ENCODE data around the gene TMEM175. TPM values are rescaled to one million over a fixed set of nuclear protein-coding genes. Genes with fewer than 3 reads are reported as not detected.

TMEM175 gene
- total RNA-seq, 1 donor from 2014 or later, result 11.4 TPM

DNA sequence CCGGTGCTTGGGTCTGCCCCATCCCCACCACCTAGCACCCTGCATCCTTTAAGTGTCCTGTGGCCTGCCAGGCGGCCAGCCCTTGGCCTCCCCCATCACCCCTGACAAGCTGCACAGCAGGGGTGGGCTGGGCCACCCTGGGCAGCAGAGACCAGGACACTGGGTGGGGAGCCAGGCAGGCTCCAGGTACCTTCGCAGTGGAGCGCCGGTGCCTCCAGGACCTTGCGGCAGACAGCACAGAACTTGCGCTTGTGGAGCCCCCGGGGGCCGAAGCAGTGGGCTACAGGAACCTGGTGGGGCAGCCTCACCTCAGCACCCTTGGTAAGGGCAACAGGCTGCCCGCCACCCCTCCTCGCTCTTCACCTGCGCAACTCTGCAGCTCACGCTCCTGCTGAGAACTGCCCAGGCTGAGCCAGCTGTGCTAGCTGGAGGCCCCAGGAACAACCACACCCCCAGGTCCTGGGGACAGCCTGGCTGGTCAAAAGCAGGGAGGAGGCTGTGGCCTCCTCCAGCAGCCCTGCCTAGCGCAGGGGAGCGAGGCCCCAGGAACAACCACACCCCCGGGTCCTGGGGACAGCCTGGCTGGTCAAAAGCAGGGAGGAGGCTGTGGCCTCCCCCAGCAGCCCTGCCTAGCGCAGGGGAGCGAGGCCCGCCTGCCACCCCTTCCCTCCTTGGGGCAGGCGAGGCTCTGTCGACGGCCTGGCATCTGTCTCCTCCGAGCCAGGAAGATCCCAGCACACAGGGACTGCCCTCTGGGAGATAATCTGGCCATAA, 36.5 kb downstream of the TMEM175 start:
- TF ChIP-seq, protein P1, sequence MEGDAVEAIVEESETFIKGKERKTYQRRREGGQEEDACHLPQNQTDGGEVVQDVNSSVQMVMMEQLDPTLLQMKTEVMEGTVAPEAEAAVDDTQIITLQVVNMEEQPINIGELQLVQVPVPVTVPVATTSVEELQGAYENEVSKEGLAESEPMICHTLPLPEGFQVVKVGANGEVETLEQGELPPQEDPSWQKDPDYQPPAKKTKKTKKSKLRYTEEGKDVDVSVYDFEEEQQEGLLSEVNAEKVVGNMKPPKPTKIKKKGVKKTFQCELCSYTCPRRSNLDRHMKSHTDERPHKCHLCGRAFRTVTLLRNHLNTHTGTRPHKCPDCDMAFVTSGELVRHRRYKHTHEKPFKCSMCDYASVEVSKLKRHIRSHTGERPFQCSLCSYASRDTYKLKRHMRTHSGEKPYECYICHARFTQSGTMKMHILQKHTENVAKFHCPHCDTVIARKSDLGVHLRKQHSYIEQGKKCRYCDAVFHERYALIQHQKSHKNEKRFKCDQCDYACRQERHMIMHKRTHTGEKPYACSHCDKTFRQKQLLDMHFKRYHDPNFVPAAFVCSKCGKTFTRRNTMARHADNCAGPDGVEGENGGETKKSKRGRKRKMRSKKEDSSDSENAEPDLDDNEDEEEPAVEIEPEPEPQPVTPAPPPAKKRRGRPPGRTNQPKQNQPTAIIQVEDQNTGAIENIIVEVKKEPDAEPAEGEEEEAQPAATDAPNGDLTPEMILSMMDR (conservative IDR thresholded peaks at IDR 0.05; ENCODE audit: low read depth, low read length), result no peak
- no peak for DNase-seq (ENCODE audit: low read depth)
- no peak overlapping the region for H3K4me3 ChIP-seq (ENCODE audit: low read depth, low read length)

DNA sequence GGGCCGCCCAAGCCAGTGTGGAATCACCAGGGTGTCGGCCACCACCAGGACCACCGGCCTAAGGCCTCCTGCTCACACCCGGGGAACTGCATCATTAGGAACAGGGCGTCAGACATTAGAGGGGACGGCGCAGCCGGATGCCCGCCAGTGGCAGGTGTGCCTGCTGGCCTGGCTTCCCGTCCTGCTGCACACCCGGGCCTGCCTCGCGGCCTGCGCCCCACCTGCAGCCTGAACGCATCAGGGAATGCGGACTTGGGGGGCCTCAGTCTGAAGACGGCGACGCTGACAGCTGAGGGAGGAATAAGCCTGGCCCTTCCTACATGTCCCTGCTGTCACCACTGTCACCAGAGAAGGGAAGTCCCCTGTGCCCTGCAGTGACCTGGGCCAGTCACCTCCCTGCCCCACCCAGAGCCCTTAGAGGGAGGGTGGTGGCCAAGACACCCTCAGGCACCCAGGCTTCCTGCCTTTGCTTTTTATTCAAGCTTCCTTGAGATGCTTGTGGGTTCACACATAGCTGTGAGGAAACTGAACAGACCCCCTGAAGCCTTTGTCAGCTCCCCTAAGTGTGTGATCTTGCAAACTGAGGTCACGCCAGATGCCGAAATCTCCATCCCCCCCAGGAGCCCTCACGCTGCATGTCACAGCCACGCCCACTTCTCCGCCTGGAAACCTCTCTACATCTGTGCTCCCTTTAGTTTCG, 37.9 kb downstream of the TMEM175 start:
- no peak for DNase-seq (ENCODE audit: low read depth)
- no peak overlapping the region for H3K4me3 ChIP-seq (ENCODE audit: low read depth, low read length)
- TF ChIP-seq, protein P1 (conservative IDR thresholded peaks at IDR 0.05; ENCODE audit: low read depth, low read length), result no peak

DNA sequence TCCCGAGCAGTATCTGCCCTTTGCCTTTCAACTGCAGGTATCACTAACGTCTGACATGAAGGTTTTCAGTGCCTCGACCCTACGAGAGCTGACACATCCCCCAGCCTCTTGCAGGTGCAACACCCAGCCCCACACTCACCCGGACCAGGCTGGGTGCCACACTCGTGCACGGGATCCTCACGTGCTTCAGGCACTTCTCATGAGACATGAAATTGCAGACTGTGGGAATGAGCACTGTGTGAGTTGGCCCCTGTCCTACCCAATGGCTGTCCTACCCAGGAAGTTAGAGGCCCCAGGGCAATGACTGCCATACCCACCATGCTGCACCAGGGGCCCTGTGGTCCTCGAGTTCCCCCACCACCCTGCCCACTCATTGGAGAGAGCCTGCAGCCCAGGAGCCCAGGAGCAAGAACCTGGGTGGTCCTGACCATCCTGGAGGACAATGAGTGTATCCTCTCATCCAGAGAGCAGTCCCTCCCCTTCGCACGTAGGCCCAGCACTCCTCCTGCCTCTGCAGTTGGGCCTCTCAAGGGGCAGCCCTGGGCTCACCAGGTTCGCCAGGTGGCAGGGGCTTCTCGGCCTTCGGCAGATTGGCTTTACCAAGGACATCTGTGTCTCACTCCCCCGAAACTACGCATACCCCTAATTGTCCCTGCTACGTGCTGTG, 38.7 kb downstream of the TMEM175 start:
- TF ChIP-seq, protein P1 (conservative IDR thresholded peaks at IDR 0.05; ENCODE audit: low read depth, low read length), result no peak
- H3K4me3 ChIP-seq (ENCODE audit: low read depth, low read length), result no peak overlapping the region
- DNase-seq (ENCODE audit: low read depth), result no peak

DNA sequence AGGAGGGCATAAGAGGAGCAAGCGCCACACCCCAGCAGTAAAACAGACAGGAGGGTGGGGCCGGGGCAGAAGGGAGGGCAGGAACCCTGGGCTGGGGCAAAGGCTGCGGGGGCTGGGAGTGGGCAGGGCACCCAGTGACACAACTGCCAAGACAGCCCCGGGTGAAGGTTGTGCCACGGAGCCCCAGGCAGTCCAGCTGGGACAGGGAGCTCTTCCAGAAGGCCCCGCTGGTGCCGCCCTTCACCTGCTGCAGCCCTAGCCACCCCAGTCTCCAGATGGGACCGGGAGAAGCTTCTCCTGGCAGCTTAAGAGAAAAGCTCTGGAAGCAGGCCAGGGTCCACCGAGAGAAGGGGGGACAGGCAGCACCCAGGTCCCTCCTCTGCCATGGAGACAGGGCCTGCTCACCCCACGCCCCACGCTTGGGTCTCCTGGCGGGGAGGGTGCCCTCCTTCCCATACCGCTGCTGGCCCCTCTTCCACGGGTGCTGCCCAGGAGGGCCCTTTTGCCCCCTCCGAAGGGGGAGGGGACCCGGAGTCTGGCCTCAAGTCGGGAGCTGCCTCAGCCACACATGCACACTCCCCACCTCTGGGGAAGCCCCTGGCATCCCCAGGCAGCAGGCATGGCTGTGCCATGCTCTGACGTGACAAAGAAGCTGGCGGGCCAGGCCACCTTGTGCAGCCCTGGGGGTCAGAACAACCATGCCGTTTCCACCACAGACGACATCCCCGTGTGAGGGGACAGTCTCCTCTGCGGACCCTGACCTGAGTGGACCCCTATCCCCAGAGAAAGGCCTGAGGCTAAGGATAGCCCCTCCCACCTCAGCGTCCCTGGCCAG, 39.6 kb downstream of the TMEM175 start:
- H3K4me3 ChIP-seq (ENCODE audit: low read depth, low read length), result peak overlapping the region; percentile 66
- DNase-seq (ENCODE audit: low read depth), result no peak
- TF ChIP-seq, protein P1 (conservative IDR thresholded peaks at IDR 0.05; ENCODE audit: low read depth, low read length), result no peak

DNA sequence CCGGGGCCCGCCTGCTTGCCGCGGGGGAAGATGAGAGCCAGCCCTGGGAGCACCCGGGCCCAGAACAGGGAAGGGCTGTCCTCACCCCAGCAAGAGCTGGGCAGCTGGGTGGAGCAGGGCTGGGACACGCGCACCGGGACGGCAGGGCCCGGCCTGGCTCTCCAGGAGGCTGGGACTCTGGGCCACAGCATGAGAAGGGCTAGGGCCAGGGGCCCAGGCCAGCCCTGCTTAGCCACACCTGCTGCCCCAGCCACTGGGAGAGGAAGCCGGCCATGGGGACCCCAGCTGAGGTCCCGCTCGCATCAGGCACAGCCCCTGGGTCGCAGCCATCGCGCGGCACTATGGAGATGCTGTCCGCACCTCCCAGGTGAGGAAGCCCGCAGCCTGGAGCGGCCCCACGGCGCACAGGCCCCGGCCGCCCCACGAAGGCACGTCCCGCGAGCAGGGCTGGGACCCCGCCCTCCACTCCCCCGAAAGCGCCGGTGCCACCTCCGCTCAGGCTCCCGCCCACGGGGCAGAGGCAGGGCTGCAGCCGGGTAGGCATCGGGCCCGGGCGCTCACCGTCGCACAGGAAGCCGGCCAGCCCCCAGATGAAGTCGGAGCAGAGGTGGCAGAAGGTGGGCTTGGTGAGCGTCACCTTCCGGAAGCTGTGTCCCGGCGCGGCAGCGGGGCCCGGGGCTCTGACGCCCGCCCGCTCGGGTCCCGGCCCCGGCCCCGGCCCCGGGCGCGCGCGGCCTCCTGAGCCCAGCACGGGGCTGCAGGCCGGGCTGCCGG, 40.6 kb downstream of the TMEM175 start:
- no peak for DNase-seq (ENCODE audit: low read depth)

More for the DNA sequence above, 40.6 kb downstream of the TMEM175 start:
- peak overlapping the region; percentile 66 for H3K4me3 ChIP-seq (ENCODE audit: low read depth, low read length)
- TF ChIP-seq, protein P1 (conservative IDR thresholded peaks at IDR 0.05; ENCODE audit: low read depth, low read length), result no peak
